K562 (cell line): ENCODE measurements around the gene GLIPR2. TPM values are rescaled to one million over a fixed set of nuclear protein-coding genes. Genes with fewer than 3 reads are reported as not detected.

ENCODE experiments used
- ATAC-seq: fragments of 200-7000 bp; cut with Tn5 transposase; 3 replicates; pipeline ENCODE4 v1.9.1; 2020; ENCODE audit warnings: moderate library complexity
- BruUV-seq: library from RNA; stranded (reverse); fragments of 400-500 nt; replicated peaks from 2 replicates; lab custom pipeline; 2021; lab: Mats Ljungman, UMichigan
- CTCF ChIA-PET: fragments of 300-600 bp; formaldehyde crosslinking; extraction: SDS; loops from one replicate; lab custom pipeline; 2021; ENCODE audit warnings: low intra/inter-chr PET ratio; lab: Yijun Ruan, JAX
- POLR2A ChIA-PET: fragments of 300-600, 350-650 bp; sonication (Branson Sonifier 250); formaldehyde crosslinking; extraction: SDS; loops from one replicate; lab custom pipeline; 2021; ENCODE audit warnings: antibody characterized with exemption, inconsistent platforms; lab: Yijun Ruan, JAX
- DNase-seq, 4 experiments: peaks; one replicate each; pipeline versions ENCODE4 v3.0.0 to v3.0.0-alpha.2; 2011 to 2018; ENCODE audit warnings: low spot score in 3 of 4, mixed read lengths in 3 of 4; ENCODE audit errors: extremely low read depth in 1 of 4
- FAIRE-seq: peaks from 2 replicates; lab custom pipeline; 2011; peaks lifted over from hg19 to GRCh38; lab: Jason Lieb, UNC
- H2AFZ ChIP-seq: 2 replicates; pipeline ENCODE4 v1.6.0; 2011; ENCODE audit warnings: low read depth, low read length, control low read depth, inconsistent platforms
- H3K27ac ChIP-seq: fragments of 200-600 bp; 3 replicates; pipeline ENCODE4 v1.8.0; 2011; ENCODE audit warnings: low read depth, mild to moderate bottlenecking, control low read depth, inconsistent platforms, low read length, moderate library complexity, mixed read lengths; ENCODE audit errors: extremely low read depth
- H3K27me3 ChIP-seq, 2 experiments: fragments of 300-600 bp in 1 of 2; 2 replicates in 1 of 2; 3 replicates in 1 of 2; pipeline versions ENCODE4 v1.6.0 to v1.8.0; 2011; ENCODE audit warnings: inconsistent platforms in 2 of 2, low read length in 2 of 2, mild to moderate bottlenecking in 1 of 2, mixed read lengths in 1 of 2, moderate library complexity in 1 of 2; ENCODE audit not compliant: control insufficient read depth in 2 of 2, insufficient read depth in 2 of 2
- H3K36me3 ChIP-seq: fragments of 300-600 bp; 3 replicates; pipeline ENCODE4 v1.8.0; 2011; ENCODE audit warnings: mild to moderate bottlenecking, low read length, inconsistent platforms; ENCODE audit not compliant: control insufficient read depth, insufficient read depth
- H3K4me1 ChIP-seq, 2 experiments: fragments of 200-600 bp in 1 of 2; replicated peaks in 1 of 2; 2 replicates in 1 of 2; 3 replicates in 1 of 2; pipeline versions ENCODE4 v1.5.1 to v1.8.0; 2011; ENCODE audit warnings: inconsistent platforms in 2 of 2, low read length in 2 of 2, mild to moderate bottlenecking in 1 of 2, mixed read lengths in 1 of 2, moderate library complexity in 1 of 2; ENCODE audit not compliant: control insufficient read depth in 2 of 2, insufficient read depth in 2 of 2
- H3K4me2 ChIP-seq: 2 replicates; pipeline ENCODE4 v1.6.1; 2011; ENCODE audit warnings: low read length, control low read depth, inconsistent platforms, mixed read lengths; ENCODE audit not compliant: insufficient read depth
- H3K4me3 ChIP-seq: fragments of 200-600 bp; sonication (generic), shearing (Covaris generic); 2 replicates; pipeline ENCODE4 v1.5.1; 2016; ENCODE audit warnings: control low read depth, inconsistent platforms
- H3K79me2 ChIP-seq: fragments of 200-600 bp; 3 replicates; pipeline ENCODE4 v1.8.0; 2011; ENCODE audit warnings: low read length, inconsistent platforms; ENCODE audit not compliant: control insufficient read depth, insufficient read depth
- H3K9ac ChIP-seq, 2 experiments: 2 replicates each; pipeline versions ENCODE4 v1.6.0 to v1.6.1; 2011; ENCODE audit warnings: low read depth in 2 of 2, low read length in 2 of 2, control low read depth in 1 of 2, inconsistent platforms in 1 of 2, mild to moderate bottlenecking in 1 of 2, mixed read lengths in 1 of 2; ENCODE audit not compliant: insufficient read depth in 1 of 2
- H3K9me1 ChIP-seq: one replicate; pipeline ENCODE4 v1.6.0; 2011; ENCODE audit warnings: inconsistent platforms, mild to moderate bottlenecking, low read length, moderate library complexity; ENCODE audit not compliant: control insufficient read depth, insufficient read depth
- H3K9me3 ChIP-seq: replicated peaks from 2 replicates; pipeline ENCODE4 v1.5.1; 2011; ENCODE audit warnings: low read depth, low read length, inconsistent platforms; ENCODE audit not compliant: control insufficient read depth, insufficient read depth
- H4K20me1 ChIP-seq: replicated peaks from 2 replicates; pipeline ENCODE4 v1.6.1; 2011; ENCODE audit warnings: low read length, inconsistent platforms, mixed read lengths; ENCODE audit not compliant: control insufficient read depth, insufficient read depth
- DEAF1 ChIP-seq: fragments of 450-650 bp; formaldehyde crosslinking; IDR thresholded peaks from 2 replicates; pipeline ENCODE4 v1.4.0; 2020; ENCODE audit warnings: mild to moderate bottlenecking, moderate library complexity
- EP300 ChIP-seq: IDR thresholded peaks from 2 replicates; pipeline ENCODE4 v1.6.1; 2012; ENCODE audit warnings: low read length, improper control_type of control experiment
- HES1 ChIP-seq: fragments of 450-650 bp; IDR thresholded peaks from 2 replicates; pipeline ENCODE4 v1.6.1; 2016; ENCODE audit warnings: low read depth, mild to moderate bottlenecking, moderate library complexity
- IFI16 ChIP-seq: fragments of 250-450 bp; sonication (Bioruptor Pico); IDR thresholded peaks from 2 replicates; pipeline ENCODE4 v2.1.2; 2022; ENCODE audit warnings: mild to moderate bottlenecking, inconsistent platforms
- NFXL1 ChIP-seq: fragments of 450-650 bp; formaldehyde crosslinking; IDR thresholded peaks from 2 replicates; pipeline ENCODE4 v1.4.0; 2021; ENCODE audit warnings: mild to moderate bottlenecking
- RFX1 ChIP-seq: fragments of 450-650 bp; IDR thresholded peaks from 2 replicates; pipeline ENCODE4 v1.6.1; 2016; ENCODE audit warnings: mild to moderate bottlenecking, moderate library complexity
- SOX6 ChIP-seq: fragments of 450-650 bp; IDR thresholded peaks from 2 replicates; pipeline ENCODE4 v1.6.1; 2014; ENCODE audit warnings: mild to moderate bottlenecking
- SP1 ChIP-seq: sonication (generic); formaldehyde crosslinking; IDR thresholded peaks from 2 replicates; pipeline ENCODE4 v1.8.1; 2022; ENCODE audit warnings: mild to moderate bottlenecking, missing genetic modification reagents
- TAF1 ChIP-seq: IDR thresholded peaks from 2 replicates; pipeline ENCODE4 v1.6.1; 2011; ENCODE audit warnings: mild to moderate bottlenecking, low read length, moderate library complexity; ENCODE audit not compliant: insufficient read depth, control insufficient read depth, severe bottlenecking; ENCODE audit errors: extremely low read depth
- ZBTB11 ChIP-seq, 3 experiments: fragments of 200-800 bp in 1 of 3; fragments of 250-450 bp in 1 of 3; fragments of 450-650 bp in 1 of 3; sonication (Bioruptor Pico) in 1 of 3; sonication (Bioruptor generic) in 1 of 3; formaldehyde crosslinking in 1 of 3; IDR thresholded peaks; 2 replicates each; pipeline versions ENCODE4 v1.6.1 to v1.8.0; 2016 to 2022; ENCODE audit warnings: mild to moderate bottlenecking in 2 of 3, missing genetic modification characterization in 2 of 3, missing compliant biosample characterization in 1 of 3, moderate library complexity in 1 of 3
- ZNF23 ChIP-seq: fragments of 250-450 bp; sonication (Bioruptor Pico); IDR thresholded peaks from 2 replicates; pipeline ENCODE4 v1.4.0; 2020; ENCODE audit warnings: mild to moderate bottlenecking
- ZNF583 ChIP-seq: fragments of 250-450 bp; sonication (Bioruptor Pico); IDR thresholded peaks from 2 replicates; pipeline ENCODE4 v1.4.0; 2020
- ZNF766 ChIP-seq: fragments of 200-800 bp; sonication (Bioruptor generic); conservative IDR thresholded peaks from 2 replicates; pipeline ENCODE4 v1.6.1; 2016; ENCODE audit warnings: missing genetic modification characterization, missing compliant biosample characterization
- ZNF778 ChIP-seq: fragments of 450-650 bp; formaldehyde crosslinking; IDR thresholded peaks from 2 replicates; pipeline ENCODE4 v1.4.0; 2020; ENCODE audit warnings: mild to moderate bottlenecking, moderate library complexity
- WGBS: fragments of 100-300 bp; shearing (Covaris generic); methylation state at CpG from one replicate; pipeline ENCODE4 v1.1.6; 2016; ENCODE audit warnings: low coverage, mixed read lengths; ENCODE audit not compliant: insufficient coverage; ENCODE audit errors: missing lambda C conversion rate; 5-methylcytosine and 5-hydroxymethylcytosine counted together
- in situ Hi-C: fragments of 300-500 bp; cut with MboI; formaldehyde crosslinking; loops from 4 replicates; pipeline ENCODE4 v1.15.0; 2018; ENCODE audit warnings: inconsistent platforms, mixed read lengths
- intact Hi-C: fragments of 100-400 bp; cut with micrococcal nuclease; formaldehyde crosslinking; loops from 2 replicates; pipeline ENCODE4 v1.14.2; 2022
- polyA plus RNA-seq, 8 experiments: library from polyadenylated mRNA; depleted of rRNA in 4 of 8; stranded (reverse) in 5 of 8; unstranded in 3 of 8; fragments of >200 nt; fragmentation: Nextera tagmentation in 2 of 8; fragmentation: Illumina TruSeq in 1 of 8; extraction: Ambion mirVana in 2 of 8; extraction: Trizol in 1 of 8; gene quantifications; 2 replicates each; pipeline versions ENCODE4 v1.2.1 to v1.2.3, GENCODE V29; 2011 to 2014; ENCODE audit warnings: inconsistent platforms in 1 of 8, missing spikeins in 1 of 8
- total RNA-seq, 7 experiments: library from RNA; depleted of rRNA in 6 of 7; stranded (reverse); fragments of >200 nt in 6 of 7; fragmentation: Illumina TruSeq in 2 of 7; extraction: Trizol in 2 of 7; gene quantifications; 2 replicates each; pipeline versions ENCODE4 v1.2.1 to v1.2.3, GENCODE V29; 2011 to 2021; ENCODE audit warnings: low replicate concordance in 1 of 7

Gene GLIPR2
- total and polyA plus RNA-seq, 9 of the 15 experiments (the other 6 are each of a cell fraction or from before 2014, with no cell fraction given), result 1.4 to 8.8 (median 2.9) TPM

- peaks cover 3 to 12% of the 10 kb centered on the region in 2 experiments; a peak in 4 of 5 replicates for H3K4me1 ChIP-seq
- intact Hi-C loops, result no loop called here
- H3K4me2 ChIP-seq, result peak overlapping the region; percentile 87
- TF ChIP-seq SP1 (CRISPR knock-in tag), result no peak
- TF ChIP-seq IFI16 (CRISPR knock-in tag), result no peak
- no peak for TF ChIP-seq RFX1
- no peak for TF ChIP-seq ZNF778 (CRISPR knock-in tag)
- TF ChIP-seq DEAF1 (CRISPR knock-in tag), result no peak
- no peak for TF ChIP-seq EP300
- no peak for TF ChIP-seq ZNF583 (CRISPR knock-in tag)
- TF ChIP-seq ZNF766 (CRISPR knock-in tag), result no peak
- no peak for TF ChIP-seq HES1
- TF ChIP-seq TAF1, result no peak
- TF ChIP-seq SOX6, result no peak
- no peak for TF ChIP-seq ZBTB11 (CRISPR knock-in tag; IDR thresholded peaks at IDR 0.05)
- TF ChIP-seq ZNF23 (CRISPR knock-in tag), result no peak
- TF ChIP-seq NFXL1 (CRISPR knock-in tag), result no peak
- TF ChIP-seq, all 486 proteins: peak for 0
- H3K36me3 ChIP-seq, result peaks cover 33% of the 10 kb centered on the region; the same call in 2 of the 3 replicates
- ChIA-PET CTCF (interaction anchor here (0.6 kb wide), 1 partner anchor 194 kb away, joined by 3 read pairs; no protein-coding TSS in a partner anchor), POLR2A (interaction anchor here (0.7 to 2.8 kb wide), 6 partner anchors 9 to 23 kb away, joined by 3 to 13 read pairs (median 4); no protein-coding TSS in a partner anchor)
- H3K27me3 ChIP-seq, result no peaks in the 10 kb centered on the region
- H3K4me3 ChIP-seq, result peak overlapping the region; percentile 97
- no peaks in the 10 kb centered on the region for H3K9me3 ChIP-seq
- ATAC-seq (no peak), FAIRE-seq (no peak), DNase-seq (no peak)
- no TSS peak for BruUV-seq
- peaks cover 52% of the 10 kb centered on the region for H3K79me2 ChIP-seq
- 21% methylated on average over 4 of the region's 4 CpGs for WGBS
- H3K9me1 ChIP-seq, result no peaks in the 10 kb centered on the region
- peaks cover 28% of the 10 kb centered on the region for H4K20me1 ChIP-seq
- H3K27ac ChIP-seq, result no peak overlapping the region
- no peak overlapping the region for H2AFZ ChIP-seq
- in situ Hi-C loops, result no loop called here
- peak overlapping the region in 1 of 2 experiments; percentile 96; a peak in 3 of 4 replicates for H3K9ac ChIP-seq
These were observed 55.7 kb downstream of the GLIPR2 start for GRCh38 chr9:36192196-36192595.
